B cell (primary cell): ENCODE data around the gene RETREG2. TPM values are rescaled to one million over a fixed set of nuclear protein-coding genes. Genes with fewer than 3 reads are reported as not detected.

Source experiments
- ATAC-seq: fragments of 200-7000 bp; cut with Tn5 transposase; one replicate; pipeline ENCODE4 v1.10.0; 2021; ENCODE audit warnings: low read depth, mild to moderate bottlenecking, moderate number of reproducible peaks, moderate library complexity
- CTCF ChIA-PET: fragments of 350-600 bp; sonication (Branson Sonifier 250); formaldehyde crosslinking; loops from one replicate; lab custom pipeline; 2021; ENCODE audit warnings: antibody characterized with exemption, inconsistent platforms; lab: Charles Lee
- POLR2A ChIA-PET: fragments of 350-600 bp; sonication (Branson Sonifier 250); formaldehyde crosslinking; loops from one replicate; lab custom pipeline; 2021; ENCODE audit warnings: antibody characterized with exemption; lab: Charles Lee
- DNase-seq: peaks from one replicate; pipeline ENCODE4 v3.0.0; 2013
- H2AFZ ChIP-seq: 2 replicates; pipeline ENCODE4 v1.6.1; 2012; ENCODE audit warnings: mild to moderate bottlenecking, low read depth, low read length; ENCODE audit not compliant: insufficient read depth, poor library complexity, severe bottlenecking
- H3K27ac ChIP-seq, 2 donors: 1 replicate in 1 of 2; 2 replicates in 1 of 2; pipeline ENCODE4 v1.5.1; 2012 to 2013; ENCODE audit warnings: low read length in 2 of 2, mild to moderate bottlenecking in 2 of 2, moderate library complexity in 1 of 2
- H3K27me3 ChIP-seq, 4 experiments: fragments of 200-600 bp in 1 of 4; sonication (generic) in 1 of 4; replicated peaks in 1 of 4; 1 replicate in 2 of 4; 2 replicates in 2 of 4; pipeline versions ENCODE4 v1.6.1 to v1.7.0; 2013 to 2016; ENCODE audit warnings: low read length in 3 of 4, mild to moderate bottlenecking in 2 of 4, mixed read lengths in 1 of 4, moderate library complexity in 1 of 4; ENCODE audit not compliant: insufficient read depth in 4 of 4, control insufficient read depth in 3 of 4; ENCODE audit errors: control extremely low read depth in 1 of 4
- H3K36me3 ChIP-seq, 2 experiments: replicated peaks in 1 of 2; 1 replicate in 1 of 2; 2 replicates in 1 of 2; pipeline versions ENCODE4 v1.6.1 to v1.7.1; 2013; ENCODE audit warnings: low read length in 1 of 2; ENCODE audit not compliant: insufficient read depth in 2 of 2, control insufficient read depth in 1 of 2; ENCODE audit errors: control extremely low read depth in 1 of 2, extremely low read depth in 1 of 2
- H3K4me1 ChIP-seq, 2 donors: fragments of 200-600 bp in 1 of 2; sonication (generic) in 1 of 2; 1 replicate in 1 of 2; 2 replicates in 1 of 2; pipeline versions ENCODE4 v1.5.1 to v1.6.1; 2013 to 2017; ENCODE audit warnings: low read length in 2 of 2; ENCODE audit not compliant: control insufficient read depth in 2 of 2, insufficient read depth in 2 of 2
- H3K4me2 ChIP-seq: replicated peaks from 2 replicates; pipeline ENCODE3; 2012; ENCODE audit warnings: mild to moderate bottlenecking, low read depth, low read length; ENCODE audit not compliant: poor library complexity, severe bottlenecking
- H3K4me3 ChIP-seq, 5 experiments: fragments of 200-600 bp in 1 of 5; sonication (generic) in 1 of 5; 1 replicate in 3 of 5; 2 replicates in 2 of 5; pipeline versions ENCODE4 v1.5.1 to v1.7.0; 2011 to 2016; ENCODE audit warnings: low read length in 4 of 5, mild to moderate bottlenecking in 4 of 5, low read depth in 2 of 5, control low read depth in 1 of 5, moderate library complexity in 1 of 5; ENCODE audit not compliant: insufficient read depth in 1 of 5; ENCODE audit errors: control extremely low read depth in 1 of 5, extremely low read depth in 1 of 5
- H3K79me2 ChIP-seq: fragments of 200-600 bp; sonication (generic); one replicate; pipeline ENCODE4 v1.6.0; 2016; ENCODE audit warnings: low read length; ENCODE audit not compliant: control insufficient read depth, insufficient read depth
- H3K9ac ChIP-seq: fragments of 200-600 bp; sonication (generic); 2 replicates; pipeline ENCODE4 v1.6.1; 2017; ENCODE audit warnings: mild to moderate bottlenecking, low read length, moderate library complexity
- H3K9me3 ChIP-seq, 3 donors: one replicate each; pipeline versions ENCODE4 v1.6.1 to v1.7.1; 2013; ENCODE audit warnings: low read length in 2 of 3; ENCODE audit not compliant: control insufficient read depth in 2 of 3, insufficient read depth in 1 of 3; ENCODE audit errors: control extremely low read depth in 1 of 3
- H4K20me1 ChIP-seq: 2 replicates; pipeline ENCODE4 v1.6.0; 2012; ENCODE audit warnings: mild to moderate bottlenecking, low read length; ENCODE audit not compliant: insufficient read depth, control insufficient read depth, poor library complexity, severe bottlenecking
- H3K27ac Mint-ChIP-seq: one replicate; pipeline ENCODE4 v1.8.0; 2021; ENCODE audit warnings: mixed read lengths
- H3K27me3 Mint-ChIP-seq: one replicate; pipeline ENCODE4 v1.8.0; 2021; ENCODE audit warnings: mixed read lengths
- H3K4me1 Mint-ChIP-seq: one replicate; pipeline ENCODE4 v1.8.0; 2021; ENCODE audit warnings: mixed read lengths
- H3K4me3 Mint-ChIP-seq: one replicate; pipeline ENCODE4 v1.8.0; 2021; ENCODE audit warnings: mixed read lengths
- H3K9me3 Mint-ChIP-seq: one replicate; pipeline ENCODE4 v1.8.0; 2022; ENCODE audit warnings: mixed read lengths; ENCODE audit not compliant: insufficient read depth
- EZH2 ChIP-seq: IDR thresholded peaks from 2 replicates; pipeline ENCODE4 v1.6.1; 2012; ENCODE audit warnings: borderline replicate concordance, low read depth, mild to moderate bottlenecking, moderate library complexity, low read length; ENCODE audit not compliant: insufficient read depth, poor library complexity, severe bottlenecking
- WGBS: methylation state at CpG from one replicate; pipeline ENCODE4 v1.1.5; 2013; ENCODE audit warnings: missing lambda C conversion rate; ENCODE audit not compliant: insufficient coverage; 5-methylcytosine and 5-hydroxymethylcytosine counted together
- intact Hi-C: fragments of 100-400 bp; cut with micrococcal nuclease; formaldehyde crosslinking; loops from one replicate; pipeline ENCODE4 v1.10.0; 2022
- polyA plus RNA-seq: library from polyadenylated mRNA; depleted of rRNA; stranded (reverse); fragments of >200 nt; gene quantifications from 2 replicates; pipeline ENCODE4 v1.2.3, GENCODE V29; 2012
- total RNA-seq, 2 donors: library from RNA; stranded (reverse); fragments of 120-200 nt in 1 of 2; gene quantifications; 1 replicate in 1 of 2; 2 replicates in 1 of 2; pipeline versions ENCODE4 v1.2.3 to v1.2.4, GENCODE V29; 2013 to 2022
- TF ChIP-seq, protein P1 (sequence below): fragments of 200-600 bp; IDR thresholded peaks from one replicate; pipeline ENCODE4 v1.8.0; 2022; ENCODE audit warnings: antibody characterized with exemption, mild to moderate bottlenecking

Gene RETREG2
- total and polyA plus RNA-seq, 2 donors (not counting 1 experiment from before 2014, with no cell fraction given), result 46.7 to 102 TPM

DNA sequence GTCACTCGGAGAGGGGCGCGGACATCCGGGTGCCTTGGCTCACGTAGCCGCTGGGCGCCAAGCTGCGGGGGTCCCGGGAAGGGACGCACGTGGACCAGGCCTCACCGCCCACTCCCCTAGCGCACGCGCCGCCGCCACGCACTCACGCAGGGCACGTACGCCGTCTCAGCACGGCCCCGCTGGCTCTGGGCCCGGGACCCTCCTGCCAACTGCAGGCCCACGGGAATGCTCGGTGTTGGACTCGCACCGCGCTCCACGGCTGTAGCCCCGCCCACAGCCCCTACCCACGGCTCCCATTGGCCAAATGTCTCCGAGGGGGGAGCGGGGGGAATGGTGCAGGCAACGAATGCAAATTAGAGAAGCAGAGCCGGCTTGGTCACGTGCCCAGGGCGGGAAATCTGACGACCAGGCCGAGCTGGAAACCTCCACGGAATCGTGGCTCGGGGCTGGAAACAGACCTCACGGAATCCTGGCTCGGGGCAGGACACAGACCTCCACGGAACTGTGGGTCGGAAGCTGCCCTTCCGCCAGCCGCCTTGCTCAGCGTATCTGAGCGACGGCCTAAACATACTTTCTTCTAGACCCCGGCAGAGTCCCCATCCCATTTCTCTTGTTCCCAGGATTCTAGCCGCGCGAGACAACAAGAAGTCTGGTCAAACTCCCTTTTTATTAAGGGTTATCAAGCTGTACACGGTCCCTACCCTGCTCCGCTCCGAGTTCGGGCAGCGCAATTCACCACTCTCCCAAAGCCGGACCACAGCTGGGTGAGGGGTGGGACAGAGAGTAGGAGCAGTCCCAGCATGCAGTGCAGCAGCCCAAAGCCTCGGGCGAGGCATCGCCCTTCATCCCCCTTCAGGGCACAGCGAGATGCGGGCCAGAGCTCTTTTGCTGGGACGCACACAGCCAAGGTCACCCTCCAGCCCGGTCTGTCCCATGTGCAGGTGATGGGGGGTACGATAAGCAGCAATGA lies 40.9 kb downstream of the RETREG2 start, which contains the start of gene ABCB6:
TSS of gene ABCB6 (minus strand) at position 227 of the 970 bp plus-strand sequence. CDS start 285 bp downstream, outside the sequence.
- ATAC-seq (peak; percentile 95), DNase-seq (peak; percentile 92)
- POLR2A ChIA-PET, result interaction anchor here (0.7 to 3.0 kb wide), 8 partner anchors 11 to 76 kb away, joined by 3 to 30 read pairs (median 8); partner anchors contain the start of genes ANKZF1, ATG9A, CNPPD1 and DNAJB2
- H3K27ac ChIP-seq, result peak within 1 kb of the TSS; percentile 0 to 55
- peaks cover 17 to 21% of the 10 kb centered on the region in 2 donors for H3K4me1 ChIP-seq
- no peaks in the 10 kb centered on the region for H3K79me2 ChIP-seq
- Mint-ChIP-seq H3K27ac (peak within 1 kb of the TSS; percentile 86), H3K9me3 (no peaks in the 10 kb centered on the region), H3K27me3 (no peaks in the 10 kb centered on the region), H3K4me3 (peak within 1 kb of the TSS; percentile 87), H3K4me1 (peaks cover 20% of the 10 kb centered on the region)
- H3K9me3 ChIP-seq, result no peaks in the 10 kb centered on the region
- peaks cover 5 to 40% of the 10 kb centered on the region in 2 experiments for H3K36me3 ChIP-seq
- no peaks in the 10 kb centered on the region for H3K27me3 ChIP-seq
- H3K4me2 ChIP-seq, result peak within 1 kb of the TSS; percentile 91
- CTCF ChIA-PET, result interaction anchor here (1.0 to 4.3 kb wide), 8 partner anchors 13 to 76 kb away, joined by 3 to 26 read pairs (median 8); partner anchors contain the start of genes CNPPD1, SLC23A3, TUBA4B and ZFAND2B
- no peak for TF ChIP-seq EZH2
- TF ChIP-seq, protein P1, sequence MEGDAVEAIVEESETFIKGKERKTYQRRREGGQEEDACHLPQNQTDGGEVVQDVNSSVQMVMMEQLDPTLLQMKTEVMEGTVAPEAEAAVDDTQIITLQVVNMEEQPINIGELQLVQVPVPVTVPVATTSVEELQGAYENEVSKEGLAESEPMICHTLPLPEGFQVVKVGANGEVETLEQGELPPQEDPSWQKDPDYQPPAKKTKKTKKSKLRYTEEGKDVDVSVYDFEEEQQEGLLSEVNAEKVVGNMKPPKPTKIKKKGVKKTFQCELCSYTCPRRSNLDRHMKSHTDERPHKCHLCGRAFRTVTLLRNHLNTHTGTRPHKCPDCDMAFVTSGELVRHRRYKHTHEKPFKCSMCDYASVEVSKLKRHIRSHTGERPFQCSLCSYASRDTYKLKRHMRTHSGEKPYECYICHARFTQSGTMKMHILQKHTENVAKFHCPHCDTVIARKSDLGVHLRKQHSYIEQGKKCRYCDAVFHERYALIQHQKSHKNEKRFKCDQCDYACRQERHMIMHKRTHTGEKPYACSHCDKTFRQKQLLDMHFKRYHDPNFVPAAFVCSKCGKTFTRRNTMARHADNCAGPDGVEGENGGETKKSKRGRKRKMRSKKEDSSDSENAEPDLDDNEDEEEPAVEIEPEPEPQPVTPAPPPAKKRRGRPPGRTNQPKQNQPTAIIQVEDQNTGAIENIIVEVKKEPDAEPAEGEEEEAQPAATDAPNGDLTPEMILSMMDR, result no peak
- H3K9ac ChIP-seq, result peak within 1 kb of the TSS; percentile 68
- peak within 1 kb of the TSS; percentile 68 for H2AFZ ChIP-seq
- H4K20me1 ChIP-seq, result peaks cover 38% of the 10 kb centered on the region
- 19% methylated on average over 71 of the region's 71 CpGs for WGBS
- H3K4me3 ChIP-seq, result peak within 1 kb of the TSS; percentile 51 to 74 (median 66)
- intact Hi-C loops, result loop anchor here (1.0 to 2.0 kb wide), 6 partner anchors 10 to 76 kb away; partner anchors contain the start of genes ANKZF1, ATG9A, DNAJB2 and NHEJ1
